ENCODE results near the gene ARPC1A.

ARPC1A gene

GRCh38 chr7:99380032-99380822, 54.5 kb downstream of the ARPC1A start:
- TF ChIP-seq SUZ12 (IDR thresholded peaks at IDR 0.05; ENCODE audit: extremely low read depth, insufficient read depth, insufficient read length) (no peak), YY1 (IDR thresholded peaks at IDR 0.05; ENCODE audit: insufficient read depth, insufficient read length) (no peak), ZNF274 (IDR thresholded peaks at IDR 0.05; ENCODE audit: low read depth, low read length) (no peak)
- Histone ChIP-seq H3K27me3 (ENCODE audit: insufficient read depth, insufficient read length) (no peaks in the 10 kb centered on the region), H3K9me3 (ENCODE audit: insufficient read depth, low read length) (no peaks in the 10 kb centered on the region), H3K36me3 (ENCODE audit: insufficient read depth, insufficient read length, low read length) (peaks cover 58% of the 10 kb centered on the region), H3K4me1 (ENCODE audit: insufficient read depth, insufficient read length) (peaks cover 16% of the 10 kb centered on the region), H3K9ac (ENCODE audit: insufficient read length, low read depth) (peak overlapping the region; percentile 21), H3K4me3 (ENCODE audit: insufficient read length, low read depth) (no peak overlapping the region)
- DNase-seq (ENCODE audit: low read depth, low spot score) = no peak

DNA sequence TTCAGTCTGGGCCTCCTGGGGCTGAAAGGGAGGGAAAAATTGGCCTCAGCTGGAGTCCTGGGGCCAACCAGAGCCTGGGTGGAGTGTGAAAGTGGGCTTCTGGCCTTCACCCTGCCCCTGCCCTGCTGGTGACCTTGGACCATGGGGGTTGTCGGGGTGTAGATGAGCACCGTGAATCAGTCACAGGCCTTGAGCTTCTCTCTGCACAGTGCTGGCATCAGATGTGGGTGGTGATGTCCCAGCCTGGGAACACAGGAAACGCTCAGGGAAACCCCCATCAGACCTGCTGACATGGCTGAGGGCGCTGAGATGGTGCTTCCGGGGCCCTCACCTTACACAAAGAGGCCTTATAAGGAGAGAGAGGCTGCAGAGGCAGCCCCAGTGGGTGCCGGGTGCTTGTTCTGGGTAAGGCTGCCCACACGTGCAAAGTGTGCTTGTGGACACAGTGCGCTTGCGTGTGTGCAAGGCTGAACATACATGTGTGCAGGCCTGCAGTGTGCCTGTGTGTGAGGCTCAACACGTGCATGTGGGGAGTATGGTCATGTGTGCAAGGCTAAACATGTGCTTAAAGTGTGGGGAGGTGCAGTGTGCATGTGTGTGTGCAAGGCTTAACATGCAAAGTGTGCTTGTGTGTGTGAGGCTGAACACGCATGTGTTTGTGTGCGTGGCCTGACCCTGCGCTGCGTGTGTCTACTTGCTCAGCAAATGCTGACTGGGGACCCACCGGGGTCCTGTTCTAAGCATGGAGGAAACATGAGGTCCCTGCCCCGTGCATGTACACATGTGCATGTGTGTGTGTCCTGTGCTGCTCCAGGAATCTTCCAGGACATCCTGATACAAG, 55.3 kb downstream of the ARPC1A start:
- H3K4me3 ChIP-seq (ENCODE audit: insufficient read length, low read depth) = no peak overlapping the region

GRCh38 chr7:99381664-99382075, 56.0 kb downstream of the ARPC1A start:
- Histone ChIP-seq H3K9me3 (ENCODE audit: insufficient read depth, low read length) (no peaks in the 10 kb centered on the region), H3K36me3 (ENCODE audit: insufficient read depth, insufficient read length, low read length) (peaks cover 65% of the 10 kb centered on the region), H3K9ac (ENCODE audit: insufficient read length, low read depth) (no peak overlapping the region), H3K4me1 (ENCODE audit: insufficient read depth, insufficient read length) (peaks cover 16% of the 10 kb centered on the region), H3K4me3 (ENCODE audit: insufficient read length, low read depth) (no peak overlapping the region), H3K27me3 (ENCODE audit: insufficient read depth, insufficient read length) (no peaks in the 10 kb centered on the region)
- TF ChIP-seq ZNF274 (IDR thresholded peaks at IDR 0.05; ENCODE audit: low read depth, low read length) (no peak), SUZ12 (IDR thresholded peaks at IDR 0.05; ENCODE audit: extremely low read depth, insufficient read depth, insufficient read length) (no peak), YY1 (IDR thresholded peaks at IDR 0.05; ENCODE audit: insufficient read depth, insufficient read length) (no peak)
- DNase-seq (ENCODE audit: low read depth, low spot score) = no peak

More for the DNA sequence above, 55.3 kb downstream of the ARPC1A start:
- peaks cover 16% of the 10 kb centered on the region for H3K4me1 ChIP-seq (ENCODE audit: insufficient read depth, insufficient read length)
- H3K9ac ChIP-seq (ENCODE audit: insufficient read length, low read depth) = peak overlapping the region; percentile 21
- H3K9me3 ChIP-seq (ENCODE audit: insufficient read depth, low read length) = no peaks in the 10 kb centered on the region
- no peak for DNase-seq (ENCODE audit: low read depth, low spot score)
- no peaks in the 10 kb centered on the region for H3K27me3 ChIP-seq (ENCODE audit: insufficient read depth, insufficient read length)
- peaks cover 62% of the 10 kb centered on the region for H3K36me3 ChIP-seq (ENCODE audit: insufficient read depth, insufficient read length, low read length)
- TF ChIP-seq SUZ12 (IDR thresholded peaks at IDR 0.05; ENCODE audit: extremely low read depth, insufficient read depth, insufficient read length) = no peak
- TF ChIP-seq ZNF274 (IDR thresholded peaks at IDR 0.05; ENCODE audit: low read depth, low read length) = no peak
- TF ChIP-seq YY1 (IDR thresholded peaks at IDR 0.05; ENCODE audit: insufficient read depth, insufficient read length) = no peak

DNA sequence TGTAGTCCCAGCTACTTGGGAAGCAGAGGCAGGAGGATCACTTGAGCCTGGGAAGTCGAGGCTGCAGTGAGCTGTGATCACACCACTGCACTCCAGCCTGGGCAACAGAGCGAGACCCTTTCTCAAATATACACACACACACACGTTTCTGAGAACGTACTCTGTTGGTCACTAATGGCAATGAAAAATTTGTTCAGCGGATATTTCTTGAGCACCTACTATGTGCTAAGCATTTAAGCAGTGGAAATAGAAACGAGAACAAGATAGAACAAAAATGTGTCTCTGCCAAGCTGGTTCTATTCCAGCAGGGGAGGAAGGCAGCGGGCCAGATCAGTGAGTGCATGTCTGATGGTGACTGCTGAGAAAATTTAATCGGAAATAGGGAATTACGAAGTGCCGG, 57.5 kb downstream of the ARPC1A start:
- Histone ChIP-seq H3K9me3 (ENCODE audit: insufficient read depth, low read length) (no peaks in the 10 kb centered on the region), H3K27me3 (ENCODE audit: insufficient read depth, insufficient read length) (no peaks in the 10 kb centered on the region), H3K36me3 (ENCODE audit: insufficient read depth, insufficient read length, low read length) (peaks cover 62% of the 10 kb centered on the region), H3K4me1 (ENCODE audit: insufficient read depth, insufficient read length) (peaks cover 16% of the 10 kb centered on the region), H3K9ac (ENCODE audit: insufficient read length, low read depth) (no peak overlapping the region), H3K4me3 (ENCODE audit: insufficient read length, low read depth) (no peak overlapping the region)
- no peak for DNase-seq (ENCODE audit: low read depth, low spot score)
- no peak for TF ChIP-seq ZNF274 (IDR thresholded peaks at IDR 0.05; ENCODE audit: low read depth, low read length)
- TF ChIP-seq SUZ12 (IDR thresholded peaks at IDR 0.05; ENCODE audit: extremely low read depth, insufficient read depth, insufficient read length) = no peak
- no peak for TF ChIP-seq YY1 (IDR thresholded peaks at IDR 0.05; ENCODE audit: insufficient read depth, insufficient read length)

DNA sequence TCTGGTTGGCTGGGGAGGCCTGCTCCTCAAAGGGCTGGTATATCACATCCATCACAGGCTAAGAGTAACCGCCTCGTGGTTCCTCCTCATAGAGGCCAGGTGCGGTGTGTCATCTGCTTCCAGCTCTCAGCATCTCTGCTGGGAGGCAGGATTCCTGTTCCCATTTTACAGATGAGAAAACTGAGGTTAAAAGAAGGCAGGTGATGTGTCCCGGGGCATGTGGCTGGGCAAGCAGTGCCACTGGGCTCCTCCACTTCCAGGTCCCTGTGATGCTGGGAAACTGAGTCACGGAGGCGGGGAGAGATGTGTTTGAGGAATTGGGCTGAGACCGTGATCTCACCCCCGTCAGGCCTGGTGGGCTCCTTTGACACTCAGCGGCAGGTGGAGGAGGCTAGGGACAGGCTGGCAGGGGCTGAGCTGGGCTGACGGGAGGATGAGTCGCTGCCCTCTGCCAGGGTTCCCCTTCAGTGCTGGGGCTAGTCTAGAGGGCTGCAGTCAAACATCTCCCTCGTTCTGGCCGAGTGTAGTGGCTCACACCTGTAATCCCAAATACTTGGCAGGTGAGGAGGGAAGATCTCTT, 58.2 kb downstream of the ARPC1A start:
- no peak overlapping the region for H3K4me3 ChIP-seq (ENCODE audit: insufficient read length, low read depth)
- no peak for DNase-seq (ENCODE audit: low read depth, low spot score)
- no peak overlapping the region for H3K9ac ChIP-seq (ENCODE audit: insufficient read length, low read depth)
- peaks cover 16% of the 10 kb centered on the region for H3K4me1 ChIP-seq (ENCODE audit: insufficient read depth, insufficient read length)
- no peaks in the 10 kb centered on the region for H3K9me3 ChIP-seq (ENCODE audit: insufficient read depth, low read length)
- no peaks in the 10 kb centered on the region for H3K27me3 ChIP-seq (ENCODE audit: insufficient read depth, insufficient read length)
- H3K36me3 ChIP-seq (ENCODE audit: insufficient read depth, insufficient read length, low read length) = peaks cover 66% of the 10 kb centered on the region
- no peak for TF ChIP-seq SUZ12 (IDR thresholded peaks at IDR 0.05; ENCODE audit: extremely low read depth, insufficient read depth, insufficient read length)
- no peak for TF ChIP-seq YY1 (IDR thresholded peaks at IDR 0.05; ENCODE audit: insufficient read depth, insufficient read length)
- TF ChIP-seq ZNF274 (IDR thresholded peaks at IDR 0.05; ENCODE audit: low read depth, low read length) = no peak

DNA sequence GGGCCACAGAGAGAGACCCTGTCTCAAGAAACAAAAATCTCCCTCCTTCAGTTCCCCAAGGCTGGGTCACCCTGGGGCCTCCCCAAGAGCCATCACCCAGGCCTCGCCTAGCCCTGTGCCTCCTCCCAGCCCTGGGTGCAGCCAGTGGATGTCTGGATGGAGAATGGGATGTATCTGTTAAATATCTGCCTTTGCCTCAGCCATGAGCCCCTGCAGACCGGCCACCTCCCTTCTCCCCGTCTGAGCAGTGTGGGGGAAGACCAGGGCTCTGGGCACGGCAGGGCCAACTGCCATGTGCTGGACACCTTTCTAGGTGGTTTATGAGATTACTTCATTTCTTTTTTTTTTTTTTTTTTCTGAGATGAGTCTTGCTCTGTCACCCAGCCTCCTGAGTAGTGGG, 58.8 kb downstream of the ARPC1A start:
- no peaks in the 10 kb centered on the region for H3K27me3 ChIP-seq (ENCODE audit: insufficient read depth, insufficient read length)
- H3K9me3 ChIP-seq (ENCODE audit: insufficient read depth, low read length) = no peaks in the 10 kb centered on the region
- TF ChIP-seq SUZ12 (IDR thresholded peaks at IDR 0.05; ENCODE audit: extremely low read depth, insufficient read depth, insufficient read length) = no peak
- TF ChIP-seq ZNF274 (IDR thresholded peaks at IDR 0.05; ENCODE audit: low read depth, low read length) = no peak
- TF ChIP-seq YY1 (IDR thresholded peaks at IDR 0.05; ENCODE audit: insufficient read depth, insufficient read length) = no peak
- no peak for DNase-seq (ENCODE audit: low read depth, low spot score)
- peaks cover 69% of the 10 kb centered on the region for H3K36me3 ChIP-seq (ENCODE audit: insufficient read depth, insufficient read length, low read length)
- peaks cover 14% of the 10 kb centered on the region for H3K4me1 ChIP-seq (ENCODE audit: insufficient read depth, insufficient read length)
- no peak overlapping the region for H3K9ac ChIP-seq (ENCODE audit: insufficient read length, low read depth)
- H3K4me3 ChIP-seq (ENCODE audit: insufficient read length, low read depth) = no peak overlapping the region
